Measurements from ENCODE around the gene ARHGAP22. TPM values are rescaled to one million over a fixed set of nuclear protein-coding genes. Genes with fewer than 3 reads are reported as not detected.
"Not testable (repeated sequence)": the region's sequence is repeated elsewhere in the genome, so short reads cannot be mapped to it uniquely, and the experiment has no call there.

ARHGAP22 gene
- total RNA-seq, 2 donors from 2014 or later, result 1.9 to 2.9 TPM

GRCh38 chr10:48440771-48441170, 164.1 kb downstream of the ARHGAP22 start:
- no peak for DNase-seq
- intact Hi-C loops (cut with DNase I, micrococcal nuclease), result no loop called here
- no peak for ATAC-seq

DNA sequence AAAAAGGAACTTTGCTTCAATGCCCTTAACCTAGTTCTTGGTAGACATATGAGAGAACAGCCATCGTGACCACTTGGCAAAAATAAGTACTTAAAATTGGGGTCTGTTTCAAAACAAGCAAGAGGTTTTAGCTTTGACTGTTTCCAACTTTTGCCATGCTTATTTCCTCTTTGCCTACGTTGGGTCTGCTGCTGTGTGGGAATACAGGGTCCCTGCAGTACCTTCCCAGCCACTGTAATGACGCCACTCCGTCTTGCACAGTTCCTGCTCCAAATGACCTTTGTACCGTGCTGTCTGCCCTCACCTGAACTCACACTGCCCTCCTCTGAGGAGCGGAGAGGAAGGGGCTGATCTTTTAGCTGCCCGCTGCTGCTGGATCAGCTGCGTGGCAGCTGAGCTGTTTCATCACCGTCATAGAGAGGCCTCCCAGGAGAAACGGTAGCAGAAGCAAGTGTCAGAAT, 165.3 kb downstream of the ARHGAP22 start:
- ATAC-seq (peak; percentile 99), DNase-seq (peak; percentile 39 to 61)
- intact Hi-C loops (cut with DNase I, micrococcal nuclease), result no loop called here

DNA sequence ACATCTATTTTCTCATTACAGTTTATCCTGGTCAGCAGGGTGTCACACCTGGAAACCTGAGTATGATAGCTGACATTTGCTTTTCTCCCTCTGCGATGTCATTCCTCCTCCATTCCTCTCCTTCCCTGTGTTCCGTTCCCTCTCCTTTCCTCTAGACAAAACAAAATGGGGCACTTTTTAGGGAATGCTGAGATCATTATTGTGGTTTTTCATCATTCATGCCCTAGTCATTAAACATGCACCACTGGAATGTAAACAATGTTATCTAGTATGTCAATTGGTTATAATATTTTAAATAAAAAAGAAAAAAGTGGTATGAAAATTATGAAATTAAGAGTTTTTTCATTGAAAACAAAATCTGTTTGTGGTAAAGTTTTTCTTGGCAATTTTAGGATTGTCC, 165.8 kb downstream of the ARHGAP22 start:
- intact Hi-C loops (cut with DNase I, micrococcal nuclease), result no loop called here
- DNase-seq (no peak), ATAC-seq (no peak)

- DNase-seq (no peak), ATAC-seq (no peak)
- intact Hi-C loops (cut with DNase I, micrococcal nuclease), result no loop called here
Observed at GRCh38 chr10:48437546-48437945, 167.3 kb downstream of the ARHGAP22 start.

DNA sequence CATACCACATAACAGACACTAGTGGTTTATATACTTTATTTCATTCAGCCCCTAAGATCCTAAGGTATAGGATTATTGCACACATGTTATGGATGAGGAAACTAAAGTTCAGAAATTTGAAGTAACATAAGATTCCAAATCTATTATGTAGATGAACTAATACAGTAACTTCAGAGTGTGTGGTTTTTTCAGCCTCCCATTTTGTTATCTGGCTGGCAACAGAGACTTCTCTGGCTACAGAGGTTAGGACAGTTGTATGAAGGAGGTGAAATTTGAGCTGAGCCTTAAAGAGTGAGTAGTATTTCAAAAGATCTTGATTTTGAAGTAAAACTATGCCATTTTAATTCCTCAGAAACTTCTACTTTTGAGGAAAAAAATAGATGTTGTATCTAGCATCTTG, 173.0 kb downstream of the ARHGAP22 start:
- intact Hi-C loops (cut with DNase I, micrococcal nuclease), result no loop called here
- ATAC-seq (no peak), DNase-seq (no peak)

DNA sequence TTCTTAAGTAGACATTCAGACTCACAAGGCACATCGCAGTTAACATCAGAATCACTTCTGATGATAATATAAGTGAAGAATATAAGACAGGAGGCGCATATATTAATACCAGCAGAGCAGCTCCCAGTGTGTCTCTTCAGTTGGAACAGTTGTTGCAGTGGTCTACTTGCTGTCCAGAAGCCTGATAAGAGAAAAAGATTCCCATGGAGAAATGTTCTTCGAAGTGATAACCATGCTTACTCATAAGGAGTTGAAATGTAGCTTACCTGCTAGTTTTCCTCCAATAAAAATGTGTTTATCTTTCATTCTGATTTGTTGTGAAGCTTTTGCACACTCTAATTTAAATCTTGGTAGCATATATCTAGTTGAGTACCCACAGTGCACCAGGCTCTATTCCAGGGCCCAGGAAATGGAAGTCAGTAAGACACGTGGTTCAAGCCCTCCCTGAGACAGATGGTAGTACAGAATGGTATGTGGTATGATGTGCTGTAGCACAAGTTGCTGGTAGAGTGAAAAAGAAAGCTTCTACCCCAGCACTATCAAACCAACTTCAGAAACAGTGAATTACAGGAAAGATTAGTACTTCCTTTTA, 174.4 kb downstream of the ARHGAP22 start:
- ATAC-seq (no peak), DNase-seq (no peak)
- intact Hi-C loops (cut with DNase I, micrococcal nuclease), result no loop called here

DNA sequence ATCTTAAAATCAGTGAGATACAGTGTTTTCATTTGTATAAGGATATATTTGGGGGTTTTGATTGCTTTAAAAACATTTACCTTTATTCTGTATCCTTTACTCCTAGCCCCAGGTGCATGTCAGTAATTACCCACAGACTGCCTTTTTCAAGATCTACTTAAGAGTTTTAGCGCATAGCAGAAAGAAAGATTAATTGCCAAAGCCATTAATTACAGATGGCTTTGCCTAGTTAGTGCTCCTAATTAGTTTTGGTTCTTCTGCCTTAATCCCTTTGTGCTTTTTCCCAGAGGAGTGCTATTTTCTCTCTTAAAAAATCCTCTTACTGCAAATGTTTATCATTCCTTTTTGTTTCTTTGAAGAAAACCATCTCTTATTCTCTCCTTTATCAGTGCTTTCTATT, 175.6 kb downstream of the ARHGAP22 start:
- intact Hi-C loops (cut with DNase I, micrococcal nuclease), result no loop called here
- ATAC-seq (no peak), DNase-seq (no peak)

DNA sequence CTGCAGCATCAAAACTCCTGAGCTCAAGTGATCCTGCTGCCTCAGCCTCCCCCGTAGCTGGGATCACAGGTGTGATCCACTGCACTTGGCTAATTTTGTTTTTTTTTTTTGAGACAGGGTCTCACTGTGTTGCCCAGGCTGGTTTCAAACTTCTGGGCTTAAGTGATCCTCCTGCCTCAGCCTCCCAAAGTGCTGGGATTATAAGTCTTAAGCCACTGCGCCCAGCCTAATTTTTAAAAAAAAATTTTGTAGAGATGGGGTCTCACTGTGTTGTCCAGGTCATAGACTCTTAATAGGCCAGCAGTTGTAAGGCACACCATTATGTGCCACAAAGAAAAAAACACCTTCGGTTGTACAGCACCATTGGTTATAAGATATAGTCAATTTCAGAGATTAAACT, 176.0 kb downstream of the ARHGAP22 start:
- ATAC-seq (no peak), DNase-seq (no peak)
- intact Hi-C loops (cut with DNase I, micrococcal nuclease), result no loop called here

DNA sequence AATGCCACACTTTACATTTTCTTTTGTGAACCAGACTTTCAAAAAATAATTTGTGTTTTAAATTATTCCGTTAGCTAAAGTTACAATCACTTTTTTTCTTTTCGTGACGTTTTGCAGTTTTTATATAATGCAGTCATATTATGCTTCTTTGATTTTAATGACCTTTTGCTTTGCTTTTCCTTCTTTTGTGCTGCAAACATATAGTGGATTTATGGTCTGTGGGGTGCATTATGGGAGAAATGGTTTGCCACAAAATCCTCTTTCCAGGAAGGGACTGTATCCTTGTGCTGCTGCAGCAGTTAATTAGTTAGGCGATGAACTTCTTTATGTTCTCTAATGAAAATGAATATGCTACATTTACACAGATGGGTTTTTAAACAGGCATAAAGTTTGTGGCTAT, 181.0 kb downstream of the ARHGAP22 start:
- intact Hi-C loops (cut with DNase I, micrococcal nuclease), result no loop called here
- DNase-seq, result no peak
- ATAC-seq, result no peak

- DNase-seq; intact Hi-C loops (cut with DNase I, micrococcal nuclease); ATAC-seq: not testable (repeated sequence)
Observed at GRCh38 chr10:48421862-48422261, 183.0 kb downstream of the ARHGAP22 start.

GRCh38 chr10:48419714-48420113, 185.2 kb downstream of the ARHGAP22 start:
- ATAC-seq, result no peak
- intact Hi-C loops (cut with DNase I, micrococcal nuclease), result no loop called here
- DNase-seq, result no peak

DNA sequence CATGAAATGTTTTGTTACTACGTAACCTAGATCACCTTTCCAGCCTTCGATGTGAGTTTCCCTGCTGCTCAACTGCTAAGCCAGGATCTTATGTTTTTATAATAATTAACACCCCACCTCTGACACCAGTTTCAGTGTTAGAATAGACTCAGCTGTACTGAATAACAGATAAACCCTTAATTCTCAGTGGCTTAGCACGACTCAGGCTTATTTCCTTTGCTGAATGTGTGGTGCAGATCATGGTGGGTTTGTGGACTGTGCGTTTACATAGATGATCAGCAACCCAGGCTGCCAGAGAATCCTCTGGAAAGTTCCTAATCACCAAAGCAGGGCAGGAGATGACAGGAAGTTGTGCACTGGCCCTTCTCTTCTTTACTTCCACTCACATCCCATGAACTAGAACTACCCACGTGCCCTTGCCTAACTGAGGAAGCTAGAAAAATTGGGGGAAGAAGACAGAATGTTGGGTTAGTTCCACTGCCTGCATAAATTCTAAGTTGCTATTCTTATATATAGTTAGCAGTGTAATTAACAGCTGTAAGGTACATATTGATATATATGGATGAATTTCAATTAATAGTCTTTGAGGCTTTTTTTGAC, 186.6 kb downstream of the ARHGAP22 start:
- no peak for ATAC-seq
- intact Hi-C loops (cut with DNase I, micrococcal nuclease), result no loop called here
- DNase-seq, result no peak

DNA sequence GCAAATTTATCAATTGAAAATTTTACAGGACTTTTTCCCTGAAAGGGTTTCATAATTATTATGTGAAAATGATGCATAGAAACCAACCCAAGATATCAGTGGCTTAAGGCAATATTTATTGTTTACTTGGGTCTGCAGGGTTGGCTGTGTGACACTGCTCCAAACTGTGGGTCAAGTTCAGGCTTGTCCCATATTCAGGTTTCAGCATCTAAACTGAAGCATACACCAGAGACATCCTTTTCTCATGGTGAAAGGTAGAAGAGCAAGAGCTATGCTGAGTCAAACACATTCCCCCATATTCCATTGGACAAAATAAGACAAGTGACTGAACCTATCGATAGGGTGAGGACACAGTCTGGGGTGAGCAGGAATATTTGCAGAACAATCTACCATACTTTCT, 187.5 kb downstream of the ARHGAP22 start:
- DNase-seq, result no peak
- no peak for ATAC-seq
- intact Hi-C loops (cut with DNase I, micrococcal nuclease), result no loop called here

GRCh38 chr10:48416584-48417232, 188.2 kb downstream of the ARHGAP22 start:
- no peak for DNase-seq
- no peak for ATAC-seq
- intact Hi-C loops (cut with DNase I, micrococcal nuclease), result no loop called here

GRCh38 chr10:48414778-48415177, 190.1 kb downstream of the ARHGAP22 start:
- intact Hi-C loops (cut with DNase I, micrococcal nuclease), result no loop called here
- DNase-seq, result no peak
- no peak for ATAC-seq

DNA sequence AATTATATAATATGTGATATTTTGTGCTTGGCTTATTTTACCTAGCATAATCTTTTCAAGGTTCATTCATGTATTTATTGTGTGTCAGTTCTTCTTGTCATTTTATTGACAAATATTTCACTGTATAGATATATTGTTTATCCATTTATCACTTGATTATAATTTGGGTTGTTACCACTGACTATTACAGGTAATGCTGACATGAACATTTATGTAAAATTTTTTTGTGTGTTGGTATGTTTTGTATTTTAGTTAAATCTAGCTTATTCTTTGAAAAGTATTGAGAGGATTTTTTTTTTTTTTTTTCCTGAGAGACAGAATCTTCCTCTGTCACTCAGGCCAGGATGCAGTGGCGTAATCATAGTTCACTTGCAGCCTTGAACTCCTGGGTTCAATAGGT, 190.7 kb downstream of the ARHGAP22 start:
- DNase-seq, result no peak
- ATAC-seq, result no peak
- intact Hi-C loops (cut with DNase I, micrococcal nuclease), result no loop called here

DNA sequence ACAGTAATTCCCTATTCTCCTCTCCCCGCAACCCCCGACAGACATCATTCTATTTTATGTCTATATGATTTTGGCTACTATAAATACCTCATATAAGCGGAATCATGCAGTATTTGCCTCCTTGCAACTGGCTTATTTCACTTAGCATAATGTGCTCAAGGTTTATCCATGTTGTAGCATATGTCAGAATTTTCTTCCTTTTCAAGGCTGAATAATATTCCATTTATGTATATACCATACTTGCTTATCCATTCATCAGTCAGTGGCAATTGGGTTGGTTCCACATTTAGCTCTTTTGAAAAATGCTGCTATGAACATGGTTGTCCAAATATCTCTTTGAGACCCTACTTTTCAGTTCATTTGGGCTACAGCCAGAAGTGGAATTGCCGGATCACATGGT, 191.9 kb downstream of the ARHGAP22 start:
- ATAC-seq (no peak), DNase-seq (no peak)
- intact Hi-C loops (cut with DNase I, micrococcal nuclease), result no loop called here

- DNase-seq (no peak), ATAC-seq (no peak)
- intact Hi-C loops (cut with DNase I, micrococcal nuclease), result no loop called here
Observed at GRCh38 chr10:48412081-48412480, 192.8 kb downstream of the ARHGAP22 start.

GRCh38 chr10:48411510-48411909, 193.4 kb downstream of the ARHGAP22 start:
- intact Hi-C loops (cut with DNase I, micrococcal nuclease), result no loop called here
- ATAC-seq (no peak), DNase-seq (no peak)

DNA sequence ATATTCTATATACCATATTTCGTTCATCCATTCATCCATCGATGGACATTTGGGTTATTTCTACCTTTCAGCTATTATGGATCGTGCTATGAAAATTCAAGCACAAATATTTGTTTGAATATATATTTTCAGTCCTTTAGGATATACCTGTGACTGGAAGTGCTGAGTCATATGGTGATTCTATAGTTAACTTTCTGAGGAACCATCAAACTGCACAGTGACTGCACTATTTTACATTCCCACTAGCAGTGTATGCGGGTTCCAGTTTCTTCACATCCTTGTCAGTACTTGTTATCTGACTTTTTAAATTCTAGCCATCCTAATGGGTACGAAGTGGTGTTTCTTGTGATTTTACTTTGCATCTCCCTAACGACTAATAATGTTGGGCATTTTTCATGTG, 194.4 kb downstream of the ARHGAP22 start:
- ATAC-seq (no peak), DNase-seq (no peak)
- intact Hi-C loops (cut with DNase I, micrococcal nuclease), result no loop called here

DNA sequence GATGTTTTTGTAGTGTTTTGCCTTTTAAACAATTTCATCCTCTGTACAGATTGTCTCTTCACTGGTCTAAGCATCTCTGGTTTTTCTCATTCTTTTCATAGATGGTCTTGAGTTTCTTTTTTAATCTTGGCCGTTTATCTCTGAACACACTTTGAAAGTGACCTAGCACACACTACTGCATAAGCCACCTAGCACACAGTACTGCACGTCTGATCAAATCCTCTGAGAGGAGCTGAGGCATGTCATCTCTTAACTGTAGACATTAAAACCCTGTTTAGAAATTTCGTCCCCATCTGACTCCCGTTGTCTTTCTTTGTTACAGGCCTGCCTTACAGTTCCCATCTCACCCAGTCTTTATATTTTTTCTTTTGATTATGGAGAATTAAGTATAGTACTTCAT, 198.2 kb downstream of the ARHGAP22 start:
- no peak for DNase-seq
- no peak for ATAC-seq
- intact Hi-C loops (cut with DNase I, micrococcal nuclease), result no loop called here
